ENCODE measurements around the gene PASD1. TPM values are rescaled to one million over a fixed set of nuclear protein-coding genes. Genes with fewer than 3 reads are reported as not detected.

The PASD1 gene
- total and polyA plus RNA-seq, 9 donors = 0.04 to 0.16 (median 0.08) TPM; not detected in 5

DNA sequence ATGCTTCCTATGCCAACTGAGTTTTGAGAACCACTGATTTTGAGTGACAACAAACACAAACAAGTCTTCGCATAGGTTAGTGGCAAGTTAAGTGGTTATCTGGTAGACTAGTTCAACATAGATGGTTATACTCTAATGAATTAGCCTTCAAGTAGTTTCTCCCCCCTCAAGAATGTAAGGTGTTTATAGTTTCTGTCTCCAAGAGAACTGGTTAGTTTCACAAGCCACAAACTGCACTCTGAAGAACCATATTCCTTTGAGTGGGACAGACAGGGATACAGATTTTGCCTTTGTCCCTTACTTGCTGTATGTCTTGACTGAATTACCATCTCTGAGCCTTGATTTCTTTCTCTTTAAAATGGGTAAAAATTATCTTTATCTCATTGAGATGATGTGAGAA is 41.5 kb downstream of the PASD1 start:
- H3K4me3 ChIP-seq (ENCODE audit: low read length) = no peak overlapping the region
- H3K4me1 ChIP-seq (ENCODE audit: control insufficient read depth, insufficient read depth, low read length) = no peaks in the 10 kb centered on the region
- WGBS (ENCODE audit: insufficient coverage) = no CpG with 5 or more reads among the region's 1 CpG
- H3K36me3 ChIP-seq (ENCODE audit: control insufficient read depth, insufficient read depth, low read length) = no peaks in the 10 kb centered on the region
- H3K9me3 ChIP-seq (replicated peaks; ENCODE audit: control insufficient read depth, low read depth, low read length) = no peaks in the 10 kb centered on the region
- H3K27ac ChIP-seq (ENCODE audit: low read length) = no peak overlapping the region
- no peaks in the 10 kb centered on the region for H3K27me3 ChIP-seq (ENCODE audit: control insufficient read depth, insufficient read depth, low read length)
- DNase-seq = no peak

DNA sequence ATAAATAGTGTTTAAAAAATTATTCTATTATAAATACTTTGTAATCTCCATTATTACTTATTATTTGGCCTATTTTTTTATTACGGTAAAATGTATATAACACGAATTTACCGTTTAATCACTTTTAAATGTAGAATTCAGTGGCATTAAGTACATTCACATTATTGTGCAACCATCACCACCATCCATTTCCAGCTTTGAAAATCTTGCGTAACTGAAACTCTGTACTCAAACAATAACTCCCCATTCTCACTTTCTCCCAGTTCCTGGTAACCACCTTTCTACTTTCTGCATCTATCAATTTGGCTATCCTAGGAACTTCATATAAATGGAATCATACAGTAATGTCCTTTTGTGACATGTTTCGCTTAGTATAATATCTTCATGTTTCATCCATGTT is 45.7 kb downstream of the PASD1 start:
- WGBS (ENCODE audit: insufficient coverage) = 67% methylated on average over 3 of the region's 5 CpGs
- Histone ChIP-seq H3K4me1 (ENCODE audit: control insufficient read depth, insufficient read depth, low read length) (no peaks in the 10 kb centered on the region), H3K9me3 (replicated peaks; ENCODE audit: control insufficient read depth, low read depth, low read length) (no peaks in the 10 kb centered on the region)

DNA sequence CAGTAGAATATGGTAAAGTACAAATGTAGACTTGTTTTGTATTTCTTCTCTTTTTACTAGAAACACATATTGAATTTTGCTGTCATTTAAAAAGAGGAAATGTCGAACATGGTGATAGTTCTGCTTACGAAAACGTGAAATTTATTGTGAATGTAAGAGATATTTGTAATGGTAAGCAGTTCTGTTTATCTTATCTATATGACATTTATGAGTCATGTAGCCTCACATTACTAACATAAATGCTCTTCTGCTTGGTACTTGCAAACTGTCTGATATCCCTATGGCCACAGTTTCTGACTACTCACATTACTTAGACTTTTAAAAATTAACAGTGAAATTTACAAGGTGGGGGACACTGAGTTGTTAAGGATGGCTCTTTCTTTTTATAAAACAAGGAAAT is 57.9 kb downstream of the PASD1 start:
- DNase-seq = no peak
- Histone ChIP-seq H3K27ac (ENCODE audit: low read length) (no peak overlapping the region), H3K27me3 (ENCODE audit: control insufficient read depth, insufficient read depth, low read length) (peaks cover 5% of the 10 kb centered on the region), H3K4me1 (ENCODE audit: control insufficient read depth, insufficient read depth, low read length) (no peaks in the 10 kb centered on the region), H3K36me3 (ENCODE audit: control insufficient read depth, insufficient read depth, low read length) (no peaks in the 10 kb centered on the region), H3K4me3 (ENCODE audit: low read length) (no peak overlapping the region), H3K9me3 (replicated peaks; ENCODE audit: control insufficient read depth, low read depth, low read length) (no peaks in the 10 kb centered on the region)
- WGBS (ENCODE audit: insufficient coverage) = no CpG with 5 or more reads among the region's 3 CpGs

More for the DNA sequence above, 45.7 kb downstream of the PASD1 start:
- Histone ChIP-seq H3K4me3 (ENCODE audit: low read length) (no peak overlapping the region), H3K27me3 (ENCODE audit: control insufficient read depth, insufficient read depth, low read length) (no peaks in the 10 kb centered on the region), H3K36me3 (ENCODE audit: control insufficient read depth, insufficient read depth, low read length) (no peaks in the 10 kb centered on the region), H3K27ac (ENCODE audit: low read length) (no peak overlapping the region)
- DNase-seq = no peak

DNA sequence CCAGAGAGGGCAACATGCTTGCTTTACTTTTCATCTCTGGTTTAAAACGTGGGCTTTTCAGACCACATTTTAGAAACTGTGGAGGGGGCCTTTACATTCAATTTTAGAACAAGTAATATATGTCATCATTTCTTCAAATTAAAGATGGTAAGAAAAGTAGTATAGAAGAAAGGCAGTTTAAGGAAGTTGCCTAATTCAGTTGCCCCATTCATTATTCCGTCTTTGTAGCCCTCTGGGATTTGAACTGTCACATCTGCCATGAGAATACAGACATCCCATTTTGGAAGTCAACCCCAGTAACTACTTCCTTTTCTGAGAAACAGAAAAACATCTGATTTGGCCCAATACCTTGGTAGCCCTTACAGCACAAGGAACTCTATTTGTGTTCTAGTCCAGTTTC is 61.2 kb downstream of the PASD1 start:
- Histone ChIP-seq H3K4me1 (ENCODE audit: control insufficient read depth, insufficient read depth, low read length) (no peaks in the 10 kb centered on the region), H3K27me3 (ENCODE audit: control insufficient read depth, insufficient read depth, low read length) (peaks cover 5% of the 10 kb centered on the region), H3K27ac (ENCODE audit: low read length) (no peak overlapping the region), H3K4me3 (ENCODE audit: low read length) (no peak overlapping the region), H3K36me3 (ENCODE audit: control insufficient read depth, insufficient read depth, low read length) (no peaks in the 10 kb centered on the region), H3K9me3 (replicated peaks; ENCODE audit: control insufficient read depth, low read depth, low read length) (no peaks in the 10 kb centered on the region)
- no peak for DNase-seq
- no CpG with 5 or more reads among the region's 2 CpGs for WGBS (ENCODE audit: insufficient coverage)

DNA sequence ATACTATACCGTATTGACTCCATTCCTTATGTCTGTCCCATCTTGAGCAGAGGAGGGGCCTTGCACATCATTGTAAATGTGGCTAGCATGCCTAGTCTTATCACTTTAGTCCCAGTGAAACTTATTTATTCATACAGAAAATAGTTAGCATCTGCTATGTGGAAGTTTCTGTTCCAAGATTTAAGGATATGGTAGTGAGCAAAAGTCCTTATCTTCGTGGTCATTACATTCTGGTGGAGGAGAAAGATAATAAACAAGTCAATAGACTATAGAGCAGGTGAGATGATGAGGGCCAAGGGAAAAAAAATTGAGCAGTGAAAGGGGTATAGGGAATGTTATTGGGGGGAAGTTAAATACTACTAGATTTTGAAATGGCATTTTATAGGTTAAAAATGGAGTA is 68.3 kb downstream of the PASD1 start:
- Histone ChIP-seq H3K27me3 (ENCODE audit: control insufficient read depth, insufficient read depth, low read length) (peaks cover 2% of the 10 kb centered on the region), H3K27ac (ENCODE audit: low read length) (no peak overlapping the region), H3K4me1 (ENCODE audit: control insufficient read depth, insufficient read depth, low read length) (no peaks in the 10 kb centered on the region), H3K36me3 (ENCODE audit: control insufficient read depth, insufficient read depth, low read length) (no peaks in the 10 kb centered on the region), H3K4me3 (ENCODE audit: low read length) (no peak overlapping the region), H3K9me3 (replicated peaks; ENCODE audit: control insufficient read depth, low read depth, low read length) (no peaks in the 10 kb centered on the region)
- no peak for DNase-seq
- WGBS (ENCODE audit: insufficient coverage) = no CpG with 5 or more reads among the region's 2 CpGs

DNA sequence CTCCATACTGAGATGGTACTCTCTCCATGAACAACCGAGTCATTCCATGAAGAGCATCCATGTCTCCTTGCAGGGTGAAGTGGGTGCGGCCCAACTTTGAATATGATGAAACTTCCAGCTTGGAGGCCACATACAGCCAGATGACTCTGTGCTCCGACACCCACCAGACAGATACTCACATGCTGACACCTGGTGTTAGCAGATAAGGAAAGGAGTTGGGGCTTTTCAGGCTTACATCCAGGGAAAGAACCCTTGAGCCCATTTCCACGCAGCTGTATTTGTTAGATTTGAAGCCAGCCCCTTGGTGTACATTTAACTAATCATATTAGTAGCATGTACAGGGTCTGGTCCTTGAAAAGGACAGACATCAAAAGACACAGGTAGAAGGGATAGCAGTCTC is 69.7 kb downstream of the PASD1 start:
- Histone ChIP-seq H3K4me1 (ENCODE audit: control insufficient read depth, insufficient read depth, low read length) (no peaks in the 10 kb centered on the region), H3K27ac (ENCODE audit: low read length) (no peak overlapping the region), H3K9me3 (replicated peaks; ENCODE audit: control insufficient read depth, low read depth, low read length) (no peaks in the 10 kb centered on the region), H3K36me3 (ENCODE audit: control insufficient read depth, insufficient read depth, low read length) (no peaks in the 10 kb centered on the region), H3K4me3 (ENCODE audit: low read length) (no peak overlapping the region), H3K27me3 (ENCODE audit: control insufficient read depth, insufficient read depth, low read length) (peaks cover 4% of the 10 kb centered on the region)
- no CpG with 5 or more reads among the region's 4 CpGs for WGBS (ENCODE audit: insufficient coverage)
- DNase-seq = no peak

DNA sequence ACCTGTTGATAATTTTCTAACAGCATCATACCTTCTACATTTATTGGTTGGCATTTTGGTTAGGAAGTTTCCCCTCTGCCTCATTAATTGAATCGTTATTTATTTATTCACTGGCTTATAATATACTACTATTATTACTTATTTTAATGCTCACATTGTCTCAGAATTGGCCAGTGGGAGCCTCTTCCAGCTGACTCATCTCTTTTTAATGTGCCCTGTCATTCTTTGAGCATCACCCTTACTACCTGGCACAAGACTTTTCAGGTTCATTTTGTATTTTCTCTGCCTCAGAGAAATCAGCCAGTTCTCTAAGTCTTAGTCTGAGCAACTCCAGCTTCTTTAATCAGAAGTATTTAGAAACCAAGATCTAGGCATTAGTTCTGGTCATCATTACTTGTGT is 71.5 kb downstream of the PASD1 start:
- Histone ChIP-seq H3K36me3 (ENCODE audit: control insufficient read depth, insufficient read depth, low read length) (no peaks in the 10 kb centered on the region), H3K4me3 (ENCODE audit: low read length) (no peak overlapping the region), H3K27ac (ENCODE audit: low read length) (no peak overlapping the region), H3K27me3 (ENCODE audit: control insufficient read depth, insufficient read depth, low read length) (peaks cover 4% of the 10 kb centered on the region), H3K4me1 (ENCODE audit: control insufficient read depth, insufficient read depth, low read length) (no peaks in the 10 kb centered on the region), H3K9me3 (replicated peaks; ENCODE audit: control insufficient read depth, low read depth, low read length) (no peaks in the 10 kb centered on the region)
- DNase-seq = no peak
- WGBS (ENCODE audit: insufficient coverage) = no CpG with 5 or more reads among the region's 1 CpG

DNA sequence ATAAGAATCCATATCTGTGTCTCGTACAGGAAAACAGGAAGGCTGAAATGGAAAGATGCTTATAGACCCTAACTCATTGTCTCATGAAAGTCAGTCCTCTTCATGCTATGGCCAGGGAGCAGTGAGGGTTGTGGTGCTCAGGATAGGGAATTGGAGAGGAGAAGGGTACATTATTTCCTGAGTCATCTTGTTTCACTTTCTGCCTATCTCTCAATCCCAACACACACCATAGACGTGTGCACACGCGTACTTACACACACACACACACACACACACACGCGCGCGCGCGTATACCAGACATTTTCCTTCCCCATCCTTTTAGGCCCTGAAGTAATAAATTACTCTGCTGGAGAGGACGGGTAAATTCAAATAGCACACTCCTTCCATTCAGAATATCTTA is 78.1 kb downstream of the PASD1 start:
- WGBS (ENCODE audit: insufficient coverage) = no CpG with 5 or more reads among the region's 11 CpGs
- no peak for DNase-seq
- Histone ChIP-seq H3K27ac (ENCODE audit: low read length) (no peak overlapping the region), H3K36me3 (ENCODE audit: control insufficient read depth, insufficient read depth, low read length) (no peaks in the 10 kb centered on the region), H3K27me3 (ENCODE audit: control insufficient read depth, insufficient read depth, low read length) (peaks cover 2% of the 10 kb centered on the region), H3K4me1 (ENCODE audit: control insufficient read depth, insufficient read depth, low read length) (no peaks in the 10 kb centered on the region), H3K4me3 (ENCODE audit: low read length) (no peak overlapping the region), H3K9me3 (replicated peaks; ENCODE audit: control insufficient read depth, low read depth, low read length) (no peaks in the 10 kb centered on the region)

DNA sequence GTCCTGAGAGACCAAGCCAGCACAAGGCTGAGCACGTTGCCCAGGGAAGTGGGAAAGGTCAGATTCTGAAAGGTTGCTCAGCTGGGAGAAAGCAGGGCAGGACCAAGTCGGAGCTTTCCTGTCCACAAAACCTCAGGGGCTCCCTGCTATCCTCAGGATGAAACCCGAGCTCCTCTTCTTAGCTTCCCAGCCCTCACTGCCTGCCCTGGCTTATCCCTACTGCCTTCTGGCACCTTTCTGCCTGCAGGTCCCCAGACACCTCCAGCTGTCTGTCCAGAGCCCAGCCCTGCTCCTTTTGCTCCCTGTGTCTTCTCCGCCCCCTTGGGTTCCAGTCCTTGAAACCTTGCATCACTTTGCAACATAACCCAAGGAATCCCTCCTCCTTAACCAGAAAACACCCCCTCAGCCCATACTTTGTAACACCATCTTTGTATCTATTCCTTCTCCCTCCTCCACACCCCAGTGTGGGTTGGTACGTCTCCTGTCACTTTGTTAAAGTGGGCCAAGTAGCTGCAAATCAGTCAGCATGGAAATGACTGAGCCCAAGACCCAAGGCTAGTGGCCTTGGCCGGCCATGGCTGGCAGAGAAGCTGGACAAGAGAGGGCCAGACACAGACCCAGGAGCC is 111.8 kb downstream of the PASD1 start:
- no peak overlapping the region for H3K4me3 ChIP-seq (ENCODE audit: low read length)
- 49% methylated on average over 5 of the region's 6 CpGs for WGBS (ENCODE audit: insufficient coverage)
- H3K36me3 ChIP-seq (ENCODE audit: control insufficient read depth, insufficient read depth, low read length) = no peaks in the 10 kb centered on the region
- no peaks in the 10 kb centered on the region for H3K9me3 ChIP-seq (replicated peaks; ENCODE audit: control insufficient read depth, low read depth, low read length)
- no peaks in the 10 kb centered on the region for H3K4me1 ChIP-seq (ENCODE audit: control insufficient read depth, insufficient read depth, low read length)
- DNase-seq = no peak
- no peak overlapping the region for H3K27ac ChIP-seq (ENCODE audit: low read length)
- peaks cover 20% of the 10 kb centered on the region for H3K27me3 ChIP-seq (ENCODE audit: control insufficient read depth, insufficient read depth, low read length)

DNA sequence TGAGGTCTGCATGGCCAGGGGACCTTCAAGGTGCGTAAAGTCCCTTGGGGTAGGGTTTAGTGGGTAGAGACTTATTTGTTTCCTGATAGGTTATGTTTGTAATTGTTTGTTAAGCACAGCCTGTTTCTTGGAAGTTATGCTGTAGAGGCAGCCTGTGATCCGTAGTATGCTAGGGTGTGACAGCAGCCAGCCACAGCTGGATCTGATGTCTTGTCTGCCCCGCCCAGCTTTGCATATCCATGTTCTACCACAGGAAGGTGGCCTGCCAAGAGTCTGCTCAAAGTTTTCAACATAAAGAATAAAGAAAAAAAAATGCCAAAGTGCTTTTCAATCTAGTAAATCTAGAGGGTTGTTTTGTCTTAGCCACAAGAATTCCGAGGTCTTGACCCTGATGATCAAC is 112.7 kb downstream of the PASD1 start:
- no peak for DNase-seq
- Histone ChIP-seq H3K4me1 (ENCODE audit: control insufficient read depth, insufficient read depth, low read length) (no peaks in the 10 kb centered on the region), H3K9me3 (replicated peaks; ENCODE audit: control insufficient read depth, low read depth, low read length) (no peaks in the 10 kb centered on the region), H3K36me3 (ENCODE audit: control insufficient read depth, insufficient read depth, low read length) (no peaks in the 10 kb centered on the region), H3K27ac (ENCODE audit: low read length) (no peak overlapping the region), H3K4me3 (ENCODE audit: low read length) (no peak overlapping the region), H3K27me3 (ENCODE audit: control insufficient read depth, insufficient read depth, low read length) (peaks cover 22% of the 10 kb centered on the region)
- 24% methylated on average over 2 of the region's 4 CpGs for WGBS (ENCODE audit: insufficient coverage)

DNA sequence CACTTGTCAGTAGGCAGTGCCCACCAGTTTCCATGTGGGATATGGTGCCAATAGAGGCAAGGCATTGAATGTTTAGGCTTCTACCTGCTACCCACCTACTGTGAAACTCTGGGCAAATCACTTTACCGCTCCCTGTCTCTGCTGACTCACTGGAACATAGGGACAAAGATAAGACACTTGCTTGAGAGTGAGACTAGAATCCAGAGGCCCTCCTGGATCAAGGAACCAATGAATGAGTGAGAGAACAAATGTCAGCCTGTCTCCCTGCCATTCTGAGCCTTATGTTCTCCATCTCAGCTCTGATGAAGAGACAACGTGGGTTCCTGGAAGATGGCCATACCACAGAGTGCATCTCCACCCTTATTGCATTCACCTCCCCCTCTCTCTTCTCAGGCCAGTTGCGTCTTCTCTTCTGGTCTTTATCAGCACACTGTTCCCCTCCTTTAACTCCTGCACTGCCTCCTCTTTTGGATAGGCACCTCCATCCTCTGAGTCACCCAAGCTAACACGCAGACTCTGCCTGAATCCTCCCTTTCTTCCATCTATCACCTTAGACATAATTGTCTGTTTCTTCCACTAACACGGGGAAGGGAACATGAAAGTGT is 116.4 kb downstream of the PASD1 start:
- Histone ChIP-seq H3K36me3 (ENCODE audit: control insufficient read depth, insufficient read depth, low read length) (no peaks in the 10 kb centered on the region), H3K4me3 (ENCODE audit: low read length) (no peak overlapping the region), H3K27ac (ENCODE audit: low read length) (no peak overlapping the region), H3K9me3 (replicated peaks; ENCODE audit: control insufficient read depth, low read depth, low read length) (no peaks in the 10 kb centered on the region), H3K4me1 (ENCODE audit: control insufficient read depth, insufficient read depth, low read length) (no peaks in the 10 kb centered on the region), H3K27me3 (ENCODE audit: control insufficient read depth, insufficient read depth, low read length) (peaks cover 20% of the 10 kb centered on the region)
- no peak for DNase-seq
- WGBS (ENCODE audit: insufficient coverage) = 55% methylated on average over 2 of the region's 5 CpGs
